Trophoblast cell (in vitro differentiated cells and primary cell): ENCODE data around the gene USP20.

Experiments used
- DNase-seq, 2 donors: peaks; one replicate each; pipeline ENCODE4 v3.0.0-alpha.2; 2016
- H2AFZ ChIP-seq: 2 replicates; pipeline ENCODE4 v1.6.1; 2013; ENCODE audit warnings: low read length, moderate library complexity, mild to moderate bottlenecking; ENCODE audit not compliant: insufficient read depth, poor library complexity
- H2AK5ac ChIP-seq: 2 replicates; pipeline ENCODE4 v1.6.1; 2013; ENCODE audit warnings: mild to moderate bottlenecking, low read length
- H2BK120ac ChIP-seq: 2 replicates; pipeline ENCODE4 v1.6.1; 2013; ENCODE audit warnings: low read length, mild to moderate bottlenecking, moderate library complexity; ENCODE audit not compliant: insufficient read depth, poor library complexity
- H2BK12ac ChIP-seq: 2 replicates; pipeline ENCODE4 v1.6.1; 2013; ENCODE audit warnings: mild to moderate bottlenecking, low read length, moderate library complexity
- H2BK5ac ChIP-seq: 2 replicates; pipeline ENCODE4 v1.6.1; 2013; ENCODE audit warnings: low read length, low read depth, moderate library complexity, mild to moderate bottlenecking; ENCODE audit not compliant: poor library complexity
- H3K14ac ChIP-seq: 2 replicates; pipeline ENCODE4 v1.6.1; 2013; ENCODE audit warnings: mild to moderate bottlenecking, low read length
- H3K18ac ChIP-seq: 2 replicates; pipeline ENCODE4 v1.6.1; 2013; ENCODE audit warnings: mild to moderate bottlenecking, low read length
- H3K23ac ChIP-seq: 2 replicates; pipeline ENCODE4 v1.6.1; 2013; ENCODE audit warnings: low read length
- H3K27ac ChIP-seq: 2 replicates; pipeline ENCODE4 v1.5.1; 2013; ENCODE audit warnings: low read depth, mild to moderate bottlenecking, inconsistent platforms, low read length, moderate library complexity
- H3K27me3 ChIP-seq: 2 replicates; pipeline ENCODE4 v1.6.1; 2013; ENCODE audit warnings: inconsistent platforms, mild to moderate bottlenecking, low read length, moderate library complexity; ENCODE audit not compliant: insufficient read depth
- H3K36me3 ChIP-seq, 2 experiments: 1 replicate in 1 of 2; 2 replicates in 1 of 2; pipeline ENCODE4 v1.6.1; 2013; ENCODE audit warnings: low read length in 2 of 2, mild to moderate bottlenecking in 2 of 2, moderate library complexity in 1 of 2; ENCODE audit not compliant: insufficient read depth in 2 of 2, control insufficient read depth in 1 of 2
- H3K4ac ChIP-seq: 2 replicates; pipeline ENCODE4 v1.6.1; 2013; ENCODE audit warnings: low read depth, mild to moderate bottlenecking, low read length, moderate library complexity
- H3K4me1 ChIP-seq, 2 experiments: 1 replicate in 1 of 2; 2 replicates in 1 of 2; pipeline ENCODE4 v1.6.1; 2013; ENCODE audit warnings: low read length in 2 of 2, mild to moderate bottlenecking in 2 of 2, moderate library complexity in 1 of 2; ENCODE audit not compliant: insufficient read depth in 2 of 2, control insufficient read depth in 1 of 2
- H3K4me2 ChIP-seq: 2 replicates; pipeline ENCODE4 v1.6.1; 2013; ENCODE audit warnings: inconsistent platforms, mild to moderate bottlenecking, low read length, moderate library complexity
- H3K4me3 ChIP-seq: 2 replicates; pipeline ENCODE4 v1.5.1; 2013; ENCODE audit warnings: mild to moderate bottlenecking, low read depth, low read length, inconsistent platforms
- H3K79me1 ChIP-seq: one replicate; pipeline ENCODE4 v1.6.1; 2013; ENCODE audit warnings: low read length
- H3K79me2 ChIP-seq: 2 replicates; pipeline ENCODE4 v1.6.1; 2013; ENCODE audit warnings: low read length, mild to moderate bottlenecking; ENCODE audit not compliant: control insufficient read depth, insufficient read depth, poor library complexity
- H3K9ac ChIP-seq: 2 replicates; pipeline ENCODE4 v1.6.1; 2013; ENCODE audit warnings: mild to moderate bottlenecking, low read length
- H3K9me3 ChIP-seq: 2 replicates; pipeline ENCODE4 v1.6.1; 2013; ENCODE audit warnings: low read depth, mild to moderate bottlenecking, control low read depth, inconsistent platforms, low read length; ENCODE audit not compliant: insufficient read depth
- H4K12ac ChIP-seq: 2 replicates; pipeline ENCODE4 v1.6.1; 2013; ENCODE audit warnings: low read depth, mild to moderate bottlenecking, low read length, moderate library complexity
- H4K8ac ChIP-seq: 2 replicates; pipeline ENCODE4 v1.6.1; 2013; ENCODE audit warnings: low read depth, mild to moderate bottlenecking, low read length, moderate library complexity
- H4K91ac ChIP-seq: one replicate; pipeline ENCODE4 v1.6.1; 2013; ENCODE audit warnings: low read depth, mild to moderate bottlenecking, low read length, moderate library complexity
- WGBS: extraction: QIAGEN DNeasy Blood & Tissue Kit; methylation state at CpG from one replicate; pipeline ENCODE4 v1.1.7; 2013; ENCODE audit warnings: missing lambda C conversion rate; ENCODE audit not compliant: insufficient read length, insufficient coverage; ENCODE audit errors: extremely low coverage; 5-methylcytosine and 5-hydroxymethylcytosine counted together

USP20 gene

GRCh38 chr9:129828051-129828450 lies 7.2 kb upstream of the USP20 start:
- H3K18ac ChIP-seq: no peak overlapping the region
- no peak overlapping the region for H3K4me2 ChIP-seq
- H3K27ac ChIP-seq: no peak overlapping the region
- no peak overlapping the region for H3K23ac ChIP-seq
- no peak overlapping the region for H2BK12ac ChIP-seq
- peaks cover 0 to under 1% of the 10 kb centered on the region in 2 experiments for H3K4me1 ChIP-seq
- no CpG with 5 or more reads among the region's 9 CpGs for WGBS
- H3K79me2 ChIP-seq: peaks cover 3% of the 10 kb centered on the region
- no peak overlapping the region for H2BK120ac ChIP-seq
- H4K91ac ChIP-seq: no peak overlapping the region
- H3K4ac ChIP-seq: no peak overlapping the region
- H2AFZ ChIP-seq: no peak overlapping the region
- H3K27me3 ChIP-seq: no peaks in the 10 kb centered on the region
- no peak overlapping the region for H2AK5ac ChIP-seq
- peaks cover 32 to 38% of the 10 kb centered on the region in 2 experiments for H3K36me3 ChIP-seq
- H3K9me3 ChIP-seq: no peaks in the 10 kb centered on the region
- H3K4me3 ChIP-seq: no peak overlapping the region
- H3K14ac ChIP-seq: no peak overlapping the region
- H3K79me1 ChIP-seq: peaks cover 4% of the 10 kb centered on the region
- no peak overlapping the region for H2BK5ac ChIP-seq
- no peak overlapping the region for H3K9ac ChIP-seq
- H4K8ac ChIP-seq: no peak overlapping the region
- DNase-seq: no peak
- H4K12ac ChIP-seq: no peak overlapping the region

- H3K36me3 ChIP-seq: peaks cover 34 to 38% of the 10 kb centered on the region in 2 experiments
- DNase-seq: no peak
- no peaks in the 10 kb centered on the region for H3K4me1 ChIP-seq
- no peak overlapping the region for H4K12ac ChIP-seq
- no peak overlapping the region for H2BK120ac ChIP-seq
- no peaks in the 10 kb centered on the region for H3K79me1 ChIP-seq
- H2BK5ac ChIP-seq: no peak overlapping the region
- H2AFZ ChIP-seq: no peak overlapping the region
- H3K27ac ChIP-seq: no peak overlapping the region
- H3K27me3 ChIP-seq: no peaks in the 10 kb centered on the region
- no peak overlapping the region for H2AK5ac ChIP-seq
- H3K9me3 ChIP-seq: no peaks in the 10 kb centered on the region
- no peak overlapping the region for H4K91ac ChIP-seq
- no peak overlapping the region for H3K4me3 ChIP-seq
- no peak overlapping the region for H3K14ac ChIP-seq
- no peak overlapping the region for H3K18ac ChIP-seq
- no peak overlapping the region for H3K4me2 ChIP-seq
- H2BK12ac ChIP-seq: no peak overlapping the region
- no peak overlapping the region for H4K8ac ChIP-seq
- no peak overlapping the region for H3K9ac ChIP-seq
- H3K23ac ChIP-seq: no peak overlapping the region
- H3K4ac ChIP-seq: no peak overlapping the region
- H3K79me2 ChIP-seq: no peaks in the 10 kb centered on the region
- WGBS: no CpG with 5 or more reads among the region's 10 CpGs
These were observed 6.3 kb upstream of the USP20 start for GRCh38 chr9:129828969-129829368.

GRCh38 chr9:129832982-129833381 lies 2.3 kb upstream of the USP20 start:
- no peak overlapping the region for H2BK120ac ChIP-seq
- no peak overlapping the region for H3K9ac ChIP-seq
- no peak overlapping the region for H4K12ac ChIP-seq
- no peak overlapping the region for H2BK5ac ChIP-seq
- H3K4ac ChIP-seq: no peak overlapping the region
- no peak overlapping the region for H2BK12ac ChIP-seq
- H3K4me3 ChIP-seq: no peak overlapping the region
- no peak overlapping the region for H4K91ac ChIP-seq
- no peaks in the 10 kb centered on the region for H3K27me3 ChIP-seq
- peaks cover 3 to 8% of the 10 kb centered on the region in 2 experiments for H3K4me1 ChIP-seq
- no peak for DNase-seq
- no peak overlapping the region for H3K23ac ChIP-seq
- H3K18ac ChIP-seq: no peak overlapping the region
- no peak overlapping the region for H3K4me2 ChIP-seq
- H3K14ac ChIP-seq: no peak overlapping the region
- H3K36me3 ChIP-seq: peaks cover 31 to 35% of the 10 kb centered on the region in 2 experiments
- H2AFZ ChIP-seq: no peak overlapping the region
- H3K79me2 ChIP-seq: peaks cover 4% of the 10 kb centered on the region
- H4K8ac ChIP-seq: no peak overlapping the region
- no peaks in the 10 kb centered on the region for H3K9me3 ChIP-seq
- WGBS: no CpG with 5 or more reads among the region's 1 CpG
- H3K27ac ChIP-seq: no peak overlapping the region
- H2AK5ac ChIP-seq: no peak overlapping the region
- H3K79me1 ChIP-seq: peaks cover 9% of the 10 kb centered on the region

- Histone ChIP-seq H3K27ac (no peak overlapping the region), H3K4me3 (peak overlapping the region; percentile 93), H3K9me3 (no peaks in the 10 kb centered on the region), H2AK5ac (peak overlapping the region; percentile 58), H3K4me1 (peaks cover 7 to 10% of the 10 kb centered on the region in 2 experiments), H3K18ac (peak overlapping the region; percentile 78), H3K4ac (peak overlapping the region; percentile 72), H3K27me3 (no peaks in the 10 kb centered on the region), H3K14ac (peak overlapping the region; percentile 42), H4K91ac (peak overlapping the region; percentile 19), H2BK12ac (no peak overlapping the region), H3K4me2 (peak overlapping the region; percentile 93), H2BK5ac (no peak overlapping the region), H3K23ac (no peak overlapping the region), H3K79me2 (peaks cover 4% of the 10 kb centered on the region), H3K79me1 (peaks cover 9% of the 10 kb centered on the region), H3K36me3 (peaks cover 21% of the 10 kb centered on the region in 2 experiments), H2AFZ (peak overlapping the region; percentile 98), H2BK120ac (peak overlapping the region; percentile 28), H4K8ac (peak overlapping the region; percentile 91), H3K9ac (peak overlapping the region; percentile 77), H4K12ac (peak overlapping the region; percentile 36)
- WGBS: no CpG with 5 or more reads among the region's 32 CpGs
- DNase-seq: no peak
These were observed 650 bp upstream of the USP20 start for GRCh38 chr9:129834489-129835127.
